ENCODE results near the gene CATSPER3. TPM values are rescaled to one million over a fixed set of nuclear protein-coding genes. Genes with fewer than 3 reads are reported as not detected.

The CATSPER3 gene
- total RNA-seq, 1 donor: 0.36 TPM

GRCh38 chr5:135052511-135053145 lies 84.9 kb downstream of the CATSPER3 start:
- H3K36me3 ChIP-seq (ENCODE audit: insufficient read depth, low read length): no peaks in the 10 kb centered on the region
- no peaks in the 10 kb centered on the region for H3K4me1 ChIP-seq (ENCODE audit: insufficient read depth, low read length)
- peaks cover 12% of the 10 kb centered on the region for H3K27me3 ChIP-seq (ENCODE audit: insufficient read depth, low read length)
- H3K27ac ChIP-seq (ENCODE audit: low read depth, low read length): no peak overlapping the region
- TF ChIP-seq, protein P1, sequence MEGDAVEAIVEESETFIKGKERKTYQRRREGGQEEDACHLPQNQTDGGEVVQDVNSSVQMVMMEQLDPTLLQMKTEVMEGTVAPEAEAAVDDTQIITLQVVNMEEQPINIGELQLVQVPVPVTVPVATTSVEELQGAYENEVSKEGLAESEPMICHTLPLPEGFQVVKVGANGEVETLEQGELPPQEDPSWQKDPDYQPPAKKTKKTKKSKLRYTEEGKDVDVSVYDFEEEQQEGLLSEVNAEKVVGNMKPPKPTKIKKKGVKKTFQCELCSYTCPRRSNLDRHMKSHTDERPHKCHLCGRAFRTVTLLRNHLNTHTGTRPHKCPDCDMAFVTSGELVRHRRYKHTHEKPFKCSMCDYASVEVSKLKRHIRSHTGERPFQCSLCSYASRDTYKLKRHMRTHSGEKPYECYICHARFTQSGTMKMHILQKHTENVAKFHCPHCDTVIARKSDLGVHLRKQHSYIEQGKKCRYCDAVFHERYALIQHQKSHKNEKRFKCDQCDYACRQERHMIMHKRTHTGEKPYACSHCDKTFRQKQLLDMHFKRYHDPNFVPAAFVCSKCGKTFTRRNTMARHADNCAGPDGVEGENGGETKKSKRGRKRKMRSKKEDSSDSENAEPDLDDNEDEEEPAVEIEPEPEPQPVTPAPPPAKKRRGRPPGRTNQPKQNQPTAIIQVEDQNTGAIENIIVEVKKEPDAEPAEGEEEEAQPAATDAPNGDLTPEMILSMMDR (IDR thresholded peaks at IDR 0.05; ENCODE audit: extremely low read depth, low read depth, low read length): no peak
- DNase-seq (ENCODE audit: insufficient read length, low spot score, missing footprints): peak; percentile 63
- no peaks in the 10 kb centered on the region for H4K20me1 ChIP-seq (ENCODE audit: insufficient read depth, low read length)
- H3K4me3 ChIP-seq (ENCODE audit: insufficient read depth, low read length): no peak overlapping the region
- no peak overlapping the region for H3K4me2 ChIP-seq (ENCODE audit: insufficient read depth, low read length)
- no peak overlapping the region for H2AFZ ChIP-seq (ENCODE audit: low read length)
- no peaks in the 10 kb centered on the region for H3K9me3 ChIP-seq (ENCODE audit: low read depth, low read length)
- H3K79me2 ChIP-seq (ENCODE audit: insufficient read depth, low read length): no peaks in the 10 kb centered on the region

DNA sequence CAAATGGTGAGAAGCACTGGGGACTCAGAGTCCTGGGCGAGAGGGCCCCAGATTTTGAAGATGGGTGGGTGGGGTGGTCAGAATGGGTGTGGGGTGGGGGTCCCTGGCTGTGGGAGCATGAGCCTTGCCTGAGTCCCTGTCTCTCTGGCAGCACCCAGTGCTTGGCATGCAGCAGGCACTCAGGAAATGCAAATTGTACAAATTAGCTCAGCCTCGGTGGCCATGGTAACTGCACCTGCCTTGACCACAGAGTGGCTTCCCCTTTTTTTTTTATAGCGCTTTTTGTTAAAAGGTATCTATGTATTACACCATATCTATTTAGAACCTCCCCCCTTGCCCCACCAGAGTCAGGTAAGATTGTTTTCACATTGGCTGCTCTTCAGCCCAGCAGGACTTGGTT lies 85.6 kb downstream of the CATSPER3 start:
- Histone ChIP-seq H3K27me3 (ENCODE audit: insufficient read depth, low read length) (peaks cover 12% of the 10 kb centered on the region), H3K79me2 (ENCODE audit: insufficient read depth, low read length) (no peaks in the 10 kb centered on the region), H3K27ac (ENCODE audit: low read depth, low read length) (no peak overlapping the region), H3K9me3 (ENCODE audit: low read depth, low read length) (no peaks in the 10 kb centered on the region), H3K36me3 (ENCODE audit: insufficient read depth, low read length) (no peaks in the 10 kb centered on the region), H3K4me2 (ENCODE audit: insufficient read depth, low read length) (no peak overlapping the region), H4K20me1 (ENCODE audit: insufficient read depth, low read length) (no peaks in the 10 kb centered on the region), H3K4me1 (ENCODE audit: insufficient read depth, low read length) (no peaks in the 10 kb centered on the region), H3K4me3 (ENCODE audit: insufficient read depth, low read length) (no peak overlapping the region), H2AFZ (ENCODE audit: low read length) (no peak overlapping the region)
- DNase-seq (ENCODE audit: insufficient read length, low spot score, missing footprints): peak; percentile 38
- TF ChIP-seq, protein P1 (IDR thresholded peaks at IDR 0.05; ENCODE audit: extremely low read depth, low read depth, low read length): no peak

- TF ChIP-seq, protein P1 (IDR thresholded peaks at IDR 0.05; ENCODE audit: extremely low read depth, low read depth, low read length): no peak
- no peak overlapping the region for H3K4me2 ChIP-seq (ENCODE audit: insufficient read depth, low read length)
- no peak for DNase-seq (ENCODE audit: insufficient read length, low spot score, missing footprints)
- H3K9me3 ChIP-seq (ENCODE audit: low read depth, low read length): no peaks in the 10 kb centered on the region
- H3K27me3 ChIP-seq (ENCODE audit: insufficient read depth, low read length): peaks cover 10% of the 10 kb centered on the region
- no peaks in the 10 kb centered on the region for H3K4me1 ChIP-seq (ENCODE audit: insufficient read depth, low read length)
- no peak overlapping the region for H2AFZ ChIP-seq (ENCODE audit: low read length)
- H3K27ac ChIP-seq (ENCODE audit: low read depth, low read length): no peak overlapping the region
- no peaks in the 10 kb centered on the region for H3K36me3 ChIP-seq (ENCODE audit: insufficient read depth, low read length)
- no peaks in the 10 kb centered on the region for H3K79me2 ChIP-seq (ENCODE audit: insufficient read depth, low read length)
- no peaks in the 10 kb centered on the region for H4K20me1 ChIP-seq (ENCODE audit: insufficient read depth, low read length)
- H3K4me3 ChIP-seq (ENCODE audit: insufficient read depth, low read length): no peak overlapping the region
These were observed 86.3 kb downstream of the CATSPER3 start for GRCh38 chr5:135053989-135054388.

- Histone ChIP-seq H3K27ac (ENCODE audit: low read depth, low read length) (no peak overlapping the region), H3K9me3 (ENCODE audit: low read depth, low read length) (no peaks in the 10 kb centered on the region), H4K20me1 (ENCODE audit: insufficient read depth, low read length) (no peaks in the 10 kb centered on the region), H3K27me3 (ENCODE audit: insufficient read depth, low read length) (peaks cover 10% of the 10 kb centered on the region), H3K79me2 (ENCODE audit: insufficient read depth, low read length) (no peaks in the 10 kb centered on the region), H3K4me3 (ENCODE audit: insufficient read depth, low read length) (no peak overlapping the region), H3K4me2 (ENCODE audit: insufficient read depth, low read length) (no peak overlapping the region), H3K4me1 (ENCODE audit: insufficient read depth, low read length) (no peaks in the 10 kb centered on the region), H3K36me3 (ENCODE audit: insufficient read depth, low read length) (no peaks in the 10 kb centered on the region), H2AFZ (ENCODE audit: low read length) (no peak overlapping the region)
- TF ChIP-seq, protein P1 (IDR thresholded peaks at IDR 0.05; ENCODE audit: extremely low read depth, low read depth, low read length): no peak
- DNase-seq (ENCODE audit: insufficient read length, low spot score, missing footprints): peak; percentile 46
These were observed 86.8 kb downstream of the CATSPER3 start for GRCh38 chr5:135054546-135054945.
